Muscle of leg (tissue), 11 donors: ENCODE data around the gene SLX9. TPM values are rescaled to one million over a fixed set of nuclear protein-coding genes. Genes with fewer than 3 reads are reported as not detected.

Experiments used
- DNase-seq: peaks from one replicate; pipeline ENCODE4 v3.0.0; 2013
- H3K27ac ChIP-seq: one replicate; pipeline ENCODE4 v1.5.1; 2013; ENCODE audit warnings: mild to moderate bottlenecking, low read length, control low read depth
- H3K27me3 ChIP-seq: one replicate; pipeline ENCODE4 v1.6.1; 2013; ENCODE audit warnings: low read length; ENCODE audit not compliant: control insufficient read depth, insufficient read depth
- H3K36me3 ChIP-seq: one replicate; pipeline ENCODE4 v1.6.1; 2013; ENCODE audit warnings: low read length; ENCODE audit not compliant: control insufficient read depth, insufficient read depth
- H3K4me1 ChIP-seq: one replicate; pipeline ENCODE4 v1.6.1; 2013; ENCODE audit warnings: low read length; ENCODE audit not compliant: control insufficient read depth, insufficient read depth
- H3K4me3 ChIP-seq: one replicate; pipeline ENCODE4 v1.5.1; 2013; ENCODE audit warnings: low read length, control low read depth
- H3K9me3 ChIP-seq: replicated peaks from 2 replicates; pipeline ENCODE4 v1.6.1; 2013; ENCODE audit warnings: low read depth, low read length; ENCODE audit not compliant: control insufficient read depth
- WGBS: methylation state at CpG from one replicate; pipeline ENCODE4 v1.1.5; 2013; ENCODE audit warnings: missing lambda C conversion rate; ENCODE audit not compliant: insufficient coverage; 5-methylcytosine and 5-hydroxymethylcytosine counted together
- polyA plus RNA-seq, 8 donors: library from polyadenylated mRNA; unstranded; fragments of 120-200 nt; gene quantifications; one replicate each; pipeline versions ENCODE4 v1.2.1 to v1.2.3, GENCODE V29; 2013; ENCODE audit warnings: inconsistent platforms in 1 of 8, low replicate concordance in 1 of 8; ENCODE audit not compliant: insufficient read length in 8 of 8, insufficient read depth in 1 of 8
- total RNA-seq: library from RNA; stranded (reverse); fragments of 120-200 nt; gene quantifications from one replicate; pipeline ENCODE4 v1.2.4, GENCODE V29; 2013

Gene SLX9
- total and polyA plus RNA-seq, 9 donors = 16.0 to 27.5 (median 21.2) TPM

DNA sequence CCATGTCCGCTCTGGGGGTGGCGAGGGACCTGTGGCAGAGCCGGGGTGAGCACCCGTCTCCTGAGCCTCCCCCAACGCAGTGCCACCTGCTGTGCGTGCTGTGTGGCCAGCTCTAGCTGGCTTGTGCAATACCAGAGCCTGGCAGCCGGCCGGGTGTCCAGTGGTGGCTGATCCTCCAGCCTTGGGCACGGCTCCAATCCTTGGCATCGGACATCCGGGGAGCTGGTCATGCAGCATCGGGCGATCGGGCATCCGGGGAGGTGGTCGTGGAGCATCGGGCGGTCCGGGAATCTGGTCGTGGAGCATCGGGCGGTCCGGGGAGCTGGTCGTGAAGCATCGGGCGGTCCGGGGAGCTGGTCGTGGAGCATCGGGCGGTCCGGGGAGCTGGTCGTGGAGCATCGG is 8.1 kb downstream of the SLX9 start:
- Histone ChIP-seq H3K4me1 (peaks cover 36% of the 10 kb centered on the region), H3K27ac (no peak overlapping the region), H3K9me3 (no peaks in the 10 kb centered on the region), H3K4me3 (no peak overlapping the region), H3K27me3 (no peaks in the 10 kb centered on the region), H3K36me3 (peaks cover 57% of the 10 kb centered on the region)
- DNase-seq = no peak
- WGBS = 92% methylated on average over 33 of the region's 33 CpGs

DNA sequence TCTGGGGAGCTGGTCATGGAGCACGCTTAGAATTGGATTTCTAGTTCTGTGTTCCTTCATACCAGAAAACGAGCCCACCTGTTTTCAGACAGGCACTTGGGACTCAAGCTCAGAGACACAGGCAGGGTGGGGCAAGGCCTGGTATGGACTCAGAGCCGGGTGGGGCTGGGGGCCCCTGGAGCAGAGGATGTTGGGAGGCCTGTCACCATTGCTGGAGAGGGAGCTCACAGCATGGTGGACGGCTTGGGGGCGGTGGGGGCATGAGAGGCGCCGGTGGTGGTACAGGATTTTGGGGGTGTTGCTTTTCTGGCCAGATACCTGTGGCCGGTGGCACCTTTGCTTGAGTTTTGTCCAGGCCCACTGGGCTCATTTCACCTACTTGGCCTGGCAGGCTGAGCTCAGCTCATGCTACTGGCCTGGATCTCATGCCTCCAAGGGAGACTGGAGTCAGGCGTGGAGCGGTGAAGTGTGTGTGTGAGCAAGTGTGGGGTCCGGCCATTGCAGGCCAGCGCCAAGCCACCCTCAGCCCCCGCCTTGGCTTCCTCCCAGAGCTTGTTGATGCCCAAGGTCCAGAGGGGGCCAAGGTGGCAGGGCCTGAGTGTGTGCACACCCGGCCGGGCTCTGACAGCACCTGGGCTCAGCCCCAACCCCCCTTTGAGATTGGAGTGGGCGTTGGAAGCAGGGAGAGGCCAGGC is 8.7 kb downstream of the SLX9 start:
- WGBS = 87% methylated on average over 16 of the region's 16 CpGs
- Histone ChIP-seq H3K27me3 (no peaks in the 10 kb centered on the region), H3K4me3 (no peak overlapping the region), H3K36me3 (peaks cover 50% of the 10 kb centered on the region), H3K27ac (no peak overlapping the region), H3K9me3 (no peaks in the 10 kb centered on the region), H3K4me1 (peaks cover 42% of the 10 kb centered on the region)
- DNase-seq = no peak

GRCh38 chr21:44949161-44949778 is 9.4 kb downstream of the SLX9 start:
- Histone ChIP-seq H3K36me3 (peaks cover 48% of the 10 kb centered on the region), H3K27me3 (no peaks in the 10 kb centered on the region), H3K4me1 (peaks cover 49% of the 10 kb centered on the region), H3K4me3 (no peak overlapping the region), H3K27ac (peak overlapping the region; percentile 44), H3K9me3 (no peaks in the 10 kb centered on the region)
- DNase-seq = no peak
- WGBS = 70% methylated on average over 24 of the region's 30 CpGs

DNA sequence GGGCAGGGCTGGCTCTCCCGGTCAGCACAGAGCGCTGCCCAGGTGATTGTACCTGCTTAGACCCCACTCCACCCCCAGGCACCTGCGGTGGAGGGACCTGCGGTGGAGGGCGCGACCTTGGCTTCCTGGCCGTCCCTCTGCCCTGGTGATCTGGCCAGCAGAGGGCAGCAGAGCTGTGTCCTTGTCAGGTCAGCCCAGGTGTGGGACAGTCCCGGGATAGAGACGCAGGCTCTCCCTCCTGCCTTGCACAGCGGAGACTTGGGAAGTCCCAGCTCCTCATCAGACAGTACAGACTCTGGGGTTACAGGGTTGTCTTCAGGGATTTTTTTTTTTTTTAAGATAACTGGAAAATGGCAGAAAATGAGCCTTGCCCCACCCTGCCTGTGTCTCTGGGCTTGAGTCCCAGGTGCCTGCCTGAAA is 10.0 kb downstream of the SLX9 start:
- Histone ChIP-seq H3K27me3 (no peaks in the 10 kb centered on the region), H3K27ac (peak overlapping the region; percentile 44), H3K36me3 (peaks cover 48% of the 10 kb centered on the region), H3K4me1 (peaks cover 55% of the 10 kb centered on the region), H3K4me3 (no peak overlapping the region), H3K9me3 (no peaks in the 10 kb centered on the region)
- 9% methylated on average over 5 of the region's 10 CpGs for WGBS
- peak; percentile 89 for DNase-seq

DNA sequence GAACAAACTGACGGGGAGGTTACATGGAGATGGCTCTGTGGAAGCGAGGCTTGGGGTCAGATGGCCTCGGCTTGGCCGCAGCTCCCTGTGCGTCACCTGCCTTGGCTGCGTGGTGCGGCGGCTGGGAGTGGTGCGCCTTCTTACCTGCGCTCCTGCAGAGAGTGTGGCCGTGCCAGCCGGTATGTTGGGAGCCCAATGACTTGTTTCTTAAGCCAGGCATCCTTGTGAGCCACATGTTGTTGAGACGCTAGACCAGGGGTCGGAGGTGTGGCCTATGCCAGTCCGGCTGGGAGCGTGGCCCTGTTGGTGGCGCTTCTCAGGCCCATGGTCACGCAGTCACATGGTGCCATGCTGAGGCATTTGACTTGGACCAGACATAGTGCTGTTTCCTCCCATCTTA is 10.5 kb downstream of the SLX9 start:
- Histone ChIP-seq H3K36me3 (peaks cover 43% of the 10 kb centered on the region), H3K27me3 (no peaks in the 10 kb centered on the region), H3K27ac (peak overlapping the region; percentile 70), H3K9me3 (no peaks in the 10 kb centered on the region), H3K4me1 (peaks cover 60% of the 10 kb centered on the region), H3K4me3 (no peak overlapping the region)
- 85% methylated on average over 17 of the region's 18 CpGs for WGBS
- DNase-seq = no peak

- WGBS = 91% methylated on average over 18 of the region's 31 CpGs
- Histone ChIP-seq H3K27me3 (no peaks in the 10 kb centered on the region), H3K4me1 (peaks cover 68% of the 10 kb centered on the region), H3K9me3 (no peaks in the 10 kb centered on the region), H3K4me3 (no peak overlapping the region), H3K36me3 (peaks cover 35% of the 10 kb centered on the region), H3K27ac (peak overlapping the region; percentile 20)
- no peak for DNase-seq
Measured at GRCh38 chr21:44951186-44951915, 11.5 kb downstream of the SLX9 start.

- Histone ChIP-seq H3K9me3 (no peaks in the 10 kb centered on the region), H3K4me1 (peaks cover 73% of the 10 kb centered on the region), H3K27me3 (no peaks in the 10 kb centered on the region), H3K36me3 (peaks cover 41% of the 10 kb centered on the region), H3K4me3 (no peak overlapping the region), H3K27ac (peak overlapping the region; percentile 93)
- peak; percentile 80 for DNase-seq
- 73% methylated on average over 16 of the region's 24 CpGs for WGBS
Measured at GRCh38 chr21:44952116-44952928, 12.5 kb downstream of the SLX9 start.

- Histone ChIP-seq H3K27me3 (no peaks in the 10 kb centered on the region), H3K9me3 (no peaks in the 10 kb centered on the region), H3K4me1 (peaks cover 81% of the 10 kb centered on the region), H3K27ac (peak overlapping the region; percentile 93), H3K36me3 (peaks cover 41% of the 10 kb centered on the region), H3K4me3 (no peak overlapping the region)
- DNase-seq = no peak
- whole genome bisulfite sequencing = 83% methylated on average over 17 of the region's 25 CpGs
Measured at GRCh38 chr21:44952929-44953627, 13.2 kb downstream of the SLX9 start.

- peak overlapping the region; percentile 93 for H3K27ac ChIP-seq
- 96% methylated on average over 13 of the region's 13 CpGs for WGBS
- H3K27me3 ChIP-seq = no peaks in the 10 kb centered on the region
- H3K9me3 ChIP-seq = no peaks in the 10 kb centered on the region
- H3K4me1 ChIP-seq = peaks cover 86% of the 10 kb centered on the region
- H3K36me3 ChIP-seq = peaks cover 39% of the 10 kb centered on the region
- H3K4me3 ChIP-seq = no peak overlapping the region
- no peak for DNase-seq
Measured at GRCh38 chr21:44953628-44954021, 13.8 kb downstream of the SLX9 start.
